ENCODE measurements around the gene ZFHX3.

Gene ZFHX3

GRCh38 chr16:72937916-72938794, 109.8 kb downstream of the ZFHX3 start:
- Histone ChIP-seq H3K36me3 (no peaks in the 10 kb centered on the region), H3K9me3 (no peaks in the 10 kb centered on the region), H4K20me1 (no peaks in the 10 kb centered on the region), H3K4me1 (0 out of 2 replicates have a peak, but pooled peaks cover 4% of the 10 kb centered on the region), H3K9ac (no peak overlapping the region), H3K27me3 (no peaks in the 10 kb centered on the region), H3K4me3 (no peak overlapping the region), H3K27ac (no peak overlapping the region), H3K4me2 (no peak overlapping the region)
- TF ChIP-seq Cebpa-rat (IDR thresholded peaks at IDR 0.05): no peak

DNA sequence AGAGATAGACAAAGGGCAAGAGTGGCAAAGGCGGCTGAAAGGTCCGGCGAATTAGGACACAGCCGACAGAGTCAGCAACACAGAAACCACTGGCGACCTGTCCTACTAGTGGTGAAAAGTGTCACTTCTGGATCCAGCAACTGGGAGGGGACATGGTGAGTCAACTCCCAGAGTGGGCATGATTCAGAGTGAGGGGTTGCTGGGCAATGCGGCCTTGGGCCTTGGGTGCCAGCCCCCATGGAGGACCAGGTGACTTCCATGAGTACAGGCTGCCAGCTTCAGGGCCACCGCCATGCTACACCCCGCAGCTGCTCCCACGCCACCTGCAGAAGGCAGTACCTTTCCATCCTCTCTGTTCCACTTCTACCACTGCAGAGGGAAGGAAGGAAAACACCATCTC, 110.6 kb downstream of the ZFHX3 start:
- no peaks in the 10 kb centered on the region for H3K27me3 ChIP-seq
- H3K9me3 ChIP-seq: no peaks in the 10 kb centered on the region
- no peak overlapping the region for H3K9ac ChIP-seq
- no peak overlapping the region for H3K27ac ChIP-seq
- no peak overlapping the region for H3K4me3 ChIP-seq
- TF ChIP-seq Cebpa-rat (IDR thresholded peaks at IDR 0.05): no peak
- H3K4me1 ChIP-seq: peaks cover 4% of the 10 kb centered on the region; the same call in 1 of the 2 replicates
- no peaks in the 10 kb centered on the region for H4K20me1 ChIP-seq
- H3K36me3 ChIP-seq: no peaks in the 10 kb centered on the region
- no peak overlapping the region for H3K4me2 ChIP-seq

GRCh38 chr16:72936408-72936807, 111.5 kb downstream of the ZFHX3 start:
- Histone ChIP-seq H3K9me3 (no peaks in the 10 kb centered on the region), H3K27me3 (no peaks in the 10 kb centered on the region), H3K4me1 (peaks cover 13% of the 10 kb centered on the region), H4K20me1 (no peaks in the 10 kb centered on the region), H3K4me3 (no peak overlapping the region), H3K4me2 (no peak overlapping the region), H3K36me3 (no peaks in the 10 kb centered on the region), H3K9ac (no peak overlapping the region), H3K27ac (no peak overlapping the region)
- TF ChIP-seq Cebpa-rat (IDR thresholded peaks at IDR 0.05): no peak

GRCh38 chr16:72935896-72936295, 112.0 kb downstream of the ZFHX3 start:
- Histone ChIP-seq H3K9ac (no peak overlapping the region), H3K9me3 (no peaks in the 10 kb centered on the region), H3K4me3 (no peak overlapping the region), H4K20me1 (no peaks in the 10 kb centered on the region), H3K36me3 (no peaks in the 10 kb centered on the region), H3K4me2 (no peak overlapping the region), H3K27ac (no peak overlapping the region), H3K27me3 (no peaks in the 10 kb centered on the region), H3K4me1 (peaks cover 13% of the 10 kb centered on the region)
- no peak for TF ChIP-seq Cebpa-rat (IDR thresholded peaks at IDR 0.05)

- no peaks in the 10 kb centered on the region for H4K20me1 ChIP-seq
- H3K9me3 ChIP-seq: no peaks in the 10 kb centered on the region
- TF ChIP-seq Cebpa-rat (IDR thresholded peaks at IDR 0.05): no peak
- H3K27ac ChIP-seq: no peak overlapping the region
- no peak overlapping the region for H3K4me3 ChIP-seq
- no peak overlapping the region for H3K9ac ChIP-seq
- no peaks in the 10 kb centered on the region for H3K27me3 ChIP-seq
- H3K36me3 ChIP-seq: no peaks in the 10 kb centered on the region
- no peak overlapping the region for H3K4me2 ChIP-seq
- peaks cover 13% of the 10 kb centered on the region for H3K4me1 ChIP-seq
Observed at GRCh38 chr16:72934636-72935403, 113.1 kb downstream of the ZFHX3 start.

DNA sequence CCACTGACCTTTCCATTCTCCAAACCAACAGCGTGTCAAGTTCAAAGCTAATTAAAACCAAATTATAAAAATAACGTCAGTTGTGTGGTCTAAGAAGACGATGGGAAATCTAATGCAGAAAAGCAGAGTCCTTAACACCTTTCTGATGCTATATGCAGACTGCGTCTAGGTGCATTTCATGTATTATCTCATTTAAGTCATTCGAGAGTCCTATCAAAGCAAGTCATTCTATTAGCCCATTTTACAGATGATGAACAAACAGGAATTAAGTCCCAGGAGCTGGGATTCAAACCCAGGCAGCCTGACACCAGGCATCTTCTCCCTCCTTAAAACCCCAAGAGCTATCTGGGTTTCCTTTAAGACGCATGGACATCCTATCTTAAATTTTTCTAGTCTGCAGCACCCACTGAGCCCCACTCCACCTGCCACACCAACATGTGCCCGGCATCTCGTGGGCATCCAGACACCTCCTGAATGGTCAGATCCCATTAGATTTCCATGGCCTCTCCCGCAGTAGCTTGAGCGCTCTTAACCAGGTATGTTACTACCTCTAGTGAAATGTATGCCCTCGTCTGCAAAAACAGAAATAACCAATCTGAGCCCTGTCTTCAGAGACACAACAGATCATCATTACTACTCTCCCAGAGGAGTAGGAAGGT, 115.1 kb downstream of the ZFHX3 start:
- TF ChIP-seq Cebpa-rat (IDR thresholded peaks at IDR 0.05): no peak
- Histone ChIP-seq H3K9ac (no peak overlapping the region), H3K27me3 (no peaks in the 10 kb centered on the region), H3K27ac (no peak overlapping the region), H4K20me1 (no peaks in the 10 kb centered on the region), H3K4me1 (peaks cover 14% of the 10 kb centered on the region), H3K4me2 (no peak overlapping the region), H3K9me3 (no peaks in the 10 kb centered on the region), H3K36me3 (no peaks in the 10 kb centered on the region), H3K4me3 (no peak overlapping the region)

DNA sequence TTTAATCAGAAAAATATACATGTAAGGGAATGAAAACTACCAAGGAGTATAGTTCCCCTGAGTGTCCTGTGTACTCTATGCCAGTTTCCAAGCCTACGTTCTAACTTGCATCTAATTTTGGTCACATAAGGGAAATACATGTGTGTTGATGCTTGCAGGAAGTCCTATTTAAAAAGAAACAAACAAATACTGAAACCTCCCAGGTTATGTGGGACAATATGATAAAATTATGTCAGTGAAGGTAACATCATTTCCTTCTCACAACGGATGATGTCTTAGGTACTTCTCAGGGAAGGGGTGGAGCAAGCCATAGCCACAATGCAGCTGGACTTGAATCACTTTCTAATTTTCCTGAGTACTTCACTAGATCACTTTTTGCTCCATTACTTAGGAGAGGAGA, 115.9 kb downstream of the ZFHX3 start:
- no peak for TF ChIP-seq Cebpa-rat (IDR thresholded peaks at IDR 0.05)
- Histone ChIP-seq H3K36me3 (no peaks in the 10 kb centered on the region), H3K27ac (no peak overlapping the region), H3K4me1 (peaks cover 16% of the 10 kb centered on the region), H3K9me3 (no peaks in the 10 kb centered on the region), H3K4me2 (no peak overlapping the region), H4K20me1 (no peaks in the 10 kb centered on the region), H3K27me3 (no peaks in the 10 kb centered on the region), H3K4me3 (no peak overlapping the region), H3K9ac (no peak overlapping the region)

DNA sequence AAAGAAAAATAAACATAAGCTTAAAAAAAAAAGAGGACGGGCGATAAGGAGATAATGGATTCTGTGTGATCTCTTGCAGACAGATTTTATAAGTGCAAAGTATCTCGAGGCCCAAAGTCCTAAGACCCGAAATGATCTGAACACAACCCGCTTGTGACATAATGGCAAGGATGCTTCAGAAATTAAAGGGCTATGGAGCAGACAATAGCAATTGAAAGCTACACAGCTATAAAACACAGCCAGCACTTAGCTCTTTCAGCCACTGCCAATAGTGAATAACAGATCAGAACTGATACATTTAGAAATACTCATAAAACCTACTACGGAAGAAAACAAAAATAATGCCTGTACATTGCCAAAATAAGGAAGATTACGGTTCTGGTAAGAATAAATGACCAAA, 117.5 kb downstream of the ZFHX3 start:
- peaks cover 16% of the 10 kb centered on the region for H3K4me1 ChIP-seq
- H3K36me3 ChIP-seq: no peaks in the 10 kb centered on the region
- H3K4me3 ChIP-seq: no peak overlapping the region
- no peak overlapping the region for H3K27ac ChIP-seq
- no peak overlapping the region for H3K4me2 ChIP-seq
- H3K9me3 ChIP-seq: no peaks in the 10 kb centered on the region
- H3K9ac ChIP-seq: no peak overlapping the region
- no peak for TF ChIP-seq Cebpa-rat (IDR thresholded peaks at IDR 0.05)
- H4K20me1 ChIP-seq: no peaks in the 10 kb centered on the region
- no peaks in the 10 kb centered on the region for H3K27me3 ChIP-seq

GRCh38 chr16:72928090-72928981, 119.6 kb downstream of the ZFHX3 start:
- H3K27me3 ChIP-seq: no peaks in the 10 kb centered on the region
- no peaks in the 10 kb centered on the region for H3K9me3 ChIP-seq
- peaks cover 22% of the 10 kb centered on the region for H3K4me1 ChIP-seq
- no peak overlapping the region for H3K27ac ChIP-seq
- H3K4me3 ChIP-seq: no peak overlapping the region
- H3K9ac ChIP-seq: no peak overlapping the region
- no peak overlapping the region for H3K4me2 ChIP-seq
- TF ChIP-seq Cebpa-rat (IDR thresholded peaks at IDR 0.05): no peak
- H3K36me3 ChIP-seq: no peaks in the 10 kb centered on the region
- no peaks in the 10 kb centered on the region for H4K20me1 ChIP-seq

All from BLaER1 (cell line).